IMR-90 (cell line): Measurements from ENCODE around the gene OR8B4. TPM values are rescaled to one million over a fixed set of nuclear protein-coding genes. Genes with fewer than 3 reads are reported as not detected.
"Not testable (repeated sequence)": the region's sequence is repeated elsewhere in the genome, so short reads cannot be mapped to it uniquely, and the experiment has no call there.

Experiments
- ATAC-seq: fragments of 200-7000 bp; cut with Tn5 transposase; 2 replicates; pipeline ENCODE4 v1.9.1; 2020; ENCODE audit warnings: low read depth, mild to moderate bottlenecking, moderate library complexity
- BruUV-seq: library from RNA; stranded (reverse); fragments of 400-500 nt; replicated peaks from 2 replicates; lab custom pipeline; 2021; lab: Mats Ljungman, UMichigan
- CTCF ChIA-PET: fragments of 300-600 bp; formaldehyde crosslinking; extraction: SDS; loops from one replicate; lab custom pipeline; 2021; ENCODE audit warnings: antibody characterized with exemption; lab: Yijun Ruan, JAX
- POLR2A ChIA-PET: fragments of 300-600 bp; sonication (Branson Sonifier 250); formaldehyde crosslinking; loops from one replicate; lab custom pipeline; 2022; ENCODE audit warnings: antibody characterized with exemption; ENCODE audit not compliant: unreplicated experiment; lab: Charles Lee
- DNase-seq: peaks from one replicate; pipeline ENCODE4 v3.0.0; 2013
- H2AFZ ChIP-seq: replicated peaks from 2 replicates; pipeline ENCODE3; 2013; ENCODE audit warnings: low read length, mild to moderate bottlenecking; ENCODE audit not compliant: poor library complexity
- H2AK5ac ChIP-seq: 2 replicates; pipeline ENCODE4 v1.6.1; 2013; ENCODE audit warnings: low read depth, low read length, inconsistent platforms
- H2AK9ac ChIP-seq: replicated peaks from 2 replicates; pipeline ENCODE3; 2013; ENCODE audit warnings: mild to moderate bottlenecking, low read depth, low read length, moderate library complexity; ENCODE audit not compliant: poor library complexity
- H2BK120ac ChIP-seq: 2 replicates; pipeline ENCODE4 v1.6.1; 2013; ENCODE audit warnings: low read depth, low read length, inconsistent platforms
- H2BK15ac ChIP-seq: 3 replicates; pipeline ENCODE4 v1.6.1; 2013; ENCODE audit warnings: low read depth, low read length, inconsistent platforms
- H2BK20ac ChIP-seq: 2 replicates; pipeline ENCODE4 v1.6.1; 2013; ENCODE audit warnings: low read depth, mild to moderate bottlenecking, inconsistent platforms, low read length, moderate library complexity
- H2BK5ac ChIP-seq: 2 replicates; pipeline ENCODE4 v1.6.1; 2013; ENCODE audit warnings: mild to moderate bottlenecking, low read depth, low read length, inconsistent platforms; ENCODE audit not compliant: poor library complexity, severe bottlenecking
- H3K14ac ChIP-seq: replicated peaks from 2 replicates; pipeline ENCODE4 v1.6.1; 2013; ENCODE audit warnings: low read depth, low read length, inconsistent platforms
- H3K18ac ChIP-seq: 2 replicates; pipeline ENCODE4 v1.6.1; 2013; ENCODE audit warnings: low read depth, low read length, control low read depth
- H3K23ac ChIP-seq: 2 replicates; pipeline ENCODE4 v1.6.1; 2013; ENCODE audit warnings: low read depth, low read length, inconsistent platforms
- H3K27ac ChIP-seq: 2 replicates; pipeline ENCODE4 v1.5.1; 2013; ENCODE audit warnings: mild to moderate bottlenecking, control low read depth, low read length; ENCODE audit not compliant: insufficient read depth
- H3K27me3 ChIP-seq: 2 replicates; pipeline ENCODE4 v1.6.1; 2013; ENCODE audit warnings: low read length; ENCODE audit not compliant: control insufficient read depth, insufficient read depth
- H3K36me3 ChIP-seq: 2 replicates; pipeline ENCODE4 v1.6.1; 2013; ENCODE audit warnings: low read length, mixed read lengths; ENCODE audit not compliant: control insufficient read depth, insufficient read depth
- H3K4ac ChIP-seq: 2 replicates; pipeline ENCODE4 v1.6.1; 2013; ENCODE audit warnings: low read depth, low read length, inconsistent platforms
- H3K4me1 ChIP-seq: 2 replicates; pipeline ENCODE4 v1.6.1; 2013; ENCODE audit warnings: low read length, mixed read lengths; ENCODE audit not compliant: control insufficient read depth, insufficient read depth
- H3K4me2 ChIP-seq: 2 replicates; pipeline ENCODE4 v1.6.1; 2013; ENCODE audit warnings: low read depth, mild to moderate bottlenecking, control low read depth, low read length, moderate library complexity
- H3K4me3 ChIP-seq: 2 replicates; pipeline ENCODE4 v1.5.1; 2013; ENCODE audit warnings: low read depth, mild to moderate bottlenecking, control low read depth, low read length, moderate library complexity; ENCODE audit not compliant: insufficient read depth
- H3K56ac ChIP-seq: 2 replicates; pipeline ENCODE4 v1.6.1; 2013; ENCODE audit warnings: low read length, inconsistent platforms; ENCODE audit not compliant: insufficient read depth; ENCODE audit errors: extremely low read depth
- H3K79me1 ChIP-seq, 2 experiments: 2 replicates each; pipeline ENCODE4 v1.6.1; 2013; ENCODE audit warnings: low read length in 2 of 2, inconsistent platforms in 1 of 2, low read depth in 1 of 2
- H3K9ac ChIP-seq: 2 replicates; pipeline ENCODE4 v1.6.1; 2013; ENCODE audit warnings: low read depth, low read length, control low read depth
- H3K9me1 ChIP-seq: 2 replicates; pipeline ENCODE4 v1.6.1; 2013; ENCODE audit warnings: low read length, inconsistent platforms; ENCODE audit not compliant: insufficient read depth
- H3K9me3 ChIP-seq: 2 replicates; pipeline ENCODE4 v1.6.1; 2013; ENCODE audit warnings: low read length; ENCODE audit not compliant: control insufficient read depth, insufficient read depth
- H4K20me1 ChIP-seq: 2 replicates; pipeline ENCODE4 v1.6.1; 2013; ENCODE audit warnings: low read length, inconsistent platforms; ENCODE audit not compliant: insufficient read depth
- H4K5ac ChIP-seq: 2 replicates; pipeline ENCODE4 v1.6.1; 2013; ENCODE audit warnings: mild to moderate bottlenecking, low read depth, low read length, control low read depth
- H4K8ac ChIP-seq, 2 experiments: 2 replicates each; pipeline ENCODE4 v1.6.1; 2013; ENCODE audit warnings: low read depth in 2 of 2, low read length in 2 of 2, control low read depth in 1 of 2, inconsistent platforms in 1 of 2
- H4K91ac ChIP-seq: 2 replicates; pipeline ENCODE4 v1.6.1; 2013; ENCODE audit warnings: low read depth, low read length, inconsistent platforms; ENCODE audit not compliant: insufficient read depth
- WGBS, 2 experiments: methylation state at CpG; one replicate each; pipeline versions ENCODE4 v1.1.5 to v1.1.7; 2013; ENCODE audit warnings: missing lambda C conversion rate in 2 of 2; ENCODE audit not compliant: insufficient read length in 1 of 2; ENCODE audit errors: extremely low coverage in 2 of 2; 5-methylcytosine and 5-hydroxymethylcytosine counted together
- dilution Hi-C: fragments of 300-500 bp; cut with HindIII; formaldehyde crosslinking; loops from one replicate; pipeline ENCODE4 v1.14.3; 2018; ENCODE audit warnings: low sequenced_read_pairs; ENCODE audit not compliant: unreplicated experiment
- in situ Hi-C: fragments of 300-500 bp; cut with MboI; formaldehyde crosslinking; loops from 3 replicates; pipeline ENCODE4 v1.14.3; 2019; ENCODE audit warnings: low sequenced_read_pairs, inconsistent platforms, mixed read lengths
- intact Hi-C: fragments of 100-400 bp; cut with micrococcal nuclease; formaldehyde crosslinking; loops from 2 replicates; pipeline ENCODE4 v1.10.0; 2022
- polyA plus RNA-seq, 3 experiments: library from polyadenylated mRNA; depleted of rRNA; stranded (reverse); fragments of >200 nt; gene quantifications; 2 replicates each; pipeline ENCODE4 v1.2.3, GENCODE V29; 2012; ENCODE audit warnings: low replicate concordance in 1 of 3
- total RNA-seq: library from RNA; depleted of rRNA; stranded (reverse); fragments of >200 nt; gene quantifications from 2 replicates; pipeline ENCODE4 v1.2.3, GENCODE V29; 2012

OR8B4 gene
- total and polyA plus RNA-seq, 2 of the 4 experiments (the other 2 are of a cell fraction): not detected

GRCh38 chr11:124382857-124383256 lies 41.8 kb downstream of the OR8B4 start:
- H2AK5ac ChIP-seq, H3K56ac ChIP-seq, H2AFZ ChIP-seq, H2BK5ac ChIP-seq, H3K9ac ChIP-seq, H3K36me3 ChIP-seq, CTCF ChIA-PET, H3K4me1 ChIP-seq, dilution Hi-C loops, H3K4me3 ChIP-seq, H2BK120ac ChIP-seq, H3K27ac ChIP-seq, BruUV-seq, H3K4me2 ChIP-seq, H3K14ac ChIP-seq, H3K9me3 ChIP-seq, H3K9me1 ChIP-seq, in situ Hi-C loops, H4K20me1 ChIP-seq, H3K27me3 ChIP-seq, POLR2A ChIA-PET, H4K91ac ChIP-seq, DNase-seq, H2BK20ac ChIP-seq, H2AK9ac ChIP-seq, H3K79me1 ChIP-seq, H3K4ac ChIP-seq, H2BK15ac ChIP-seq, H4K8ac ChIP-seq, H4K5ac ChIP-seq, ATAC-seq, intact Hi-C loops, H3K18ac ChIP-seq, H3K23ac ChIP-seq: not testable (repeated sequence)
- WGBS, 2 experiments: no CpG with 5 or more reads among the region's 6 CpGs
